Transverse colon (tissue), 3 donors: ENCODE measurements around the gene ZNF112.

Source experiments
- EP300 ChIP-seq: sonication (generic); formaldehyde crosslinking; IDR thresholded peaks from one replicate; pipeline ENCODE4 v1.6.1; 2017; ENCODE audit warnings: antibody characterized with exemption, low read depth
- POLR2A ChIP-seq: fragments of 450-650 bp; IDR thresholded peaks from one replicate; pipeline ENCODE4 v1.6.1; 2016; ENCODE audit warnings: antibody characterized with exemption, mild to moderate bottlenecking, moderate library complexity
- TF ChIP-seq, protein P1 (sequence below), 5 experiments: fragments of 200-600 bp in 3 of 5; fragments of 450-650 bp in 2 of 5; sonication (generic) in 3 of 5; IDR thresholded peaks; 1 replicate in 2 of 5; 2 replicates in 3 of 5; pipeline ENCODE4 v1.5.1; 2016 to 2017; ENCODE audit warnings: antibody characterized with exemption in 5 of 5, inconsistent platforms in 3 of 5, mild to moderate bottlenecking in 2 of 5, moderate library complexity in 1 of 5

- TF ChIP-seq POLR2A, result no peak
- TF ChIP-seq, protein P1, sequence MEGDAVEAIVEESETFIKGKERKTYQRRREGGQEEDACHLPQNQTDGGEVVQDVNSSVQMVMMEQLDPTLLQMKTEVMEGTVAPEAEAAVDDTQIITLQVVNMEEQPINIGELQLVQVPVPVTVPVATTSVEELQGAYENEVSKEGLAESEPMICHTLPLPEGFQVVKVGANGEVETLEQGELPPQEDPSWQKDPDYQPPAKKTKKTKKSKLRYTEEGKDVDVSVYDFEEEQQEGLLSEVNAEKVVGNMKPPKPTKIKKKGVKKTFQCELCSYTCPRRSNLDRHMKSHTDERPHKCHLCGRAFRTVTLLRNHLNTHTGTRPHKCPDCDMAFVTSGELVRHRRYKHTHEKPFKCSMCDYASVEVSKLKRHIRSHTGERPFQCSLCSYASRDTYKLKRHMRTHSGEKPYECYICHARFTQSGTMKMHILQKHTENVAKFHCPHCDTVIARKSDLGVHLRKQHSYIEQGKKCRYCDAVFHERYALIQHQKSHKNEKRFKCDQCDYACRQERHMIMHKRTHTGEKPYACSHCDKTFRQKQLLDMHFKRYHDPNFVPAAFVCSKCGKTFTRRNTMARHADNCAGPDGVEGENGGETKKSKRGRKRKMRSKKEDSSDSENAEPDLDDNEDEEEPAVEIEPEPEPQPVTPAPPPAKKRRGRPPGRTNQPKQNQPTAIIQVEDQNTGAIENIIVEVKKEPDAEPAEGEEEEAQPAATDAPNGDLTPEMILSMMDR (IDR thresholded peaks at IDR 0.05), result no peak
- TF ChIP-seq EP300, result no peak
Measured at GRCh38 chr19:44345959-44346358, 10.5 kb downstream of the ZNF112 start.
